K562 (cell line): Measurements from ENCODE around the gene MPP7. TPM values are rescaled to one million over a fixed set of nuclear protein-coding genes. Genes with fewer than 3 reads are reported as not detected.

Experiments used
- ATAC-seq: fragments of 200-7000 bp; cut with Tn5 transposase; 3 replicates; pipeline ENCODE4 v1.9.1; 2020; ENCODE audit warnings: moderate library complexity
- BruUV-seq: library from RNA; stranded (reverse); fragments of 400-500 nt; replicated peaks from 2 replicates; lab custom pipeline; 2021; lab: Mats Ljungman, UMichigan
- CTCF ChIA-PET: fragments of 300-600 bp; formaldehyde crosslinking; extraction: SDS; loops from one replicate; lab custom pipeline; 2021; ENCODE audit warnings: low intra/inter-chr PET ratio; lab: Yijun Ruan, JAX
- POLR2A ChIA-PET: fragments of 300-600, 350-650 bp; sonication (Branson Sonifier 250); formaldehyde crosslinking; extraction: SDS; loops from one replicate; lab custom pipeline; 2021; ENCODE audit warnings: antibody characterized with exemption, inconsistent platforms; lab: Yijun Ruan, JAX
- DNase-seq, 4 experiments: peaks; one replicate each; pipeline versions ENCODE4 v3.0.0 to v3.0.0-alpha.2; 2011 to 2018; ENCODE audit warnings: low spot score in 3 of 4, mixed read lengths in 3 of 4; ENCODE audit errors: extremely low read depth in 1 of 4
- FAIRE-seq: peaks from 2 replicates; lab custom pipeline; 2011; peaks lifted over from hg19 to GRCh38; lab: Jason Lieb, UNC
- H2AFZ ChIP-seq: 2 replicates; pipeline ENCODE4 v1.6.0; 2011; ENCODE audit warnings: low read depth, low read length, control low read depth, inconsistent platforms
- H3K27ac ChIP-seq: fragments of 200-600 bp; 3 replicates; pipeline ENCODE4 v1.8.0; 2011; ENCODE audit warnings: low read depth, mild to moderate bottlenecking, control low read depth, inconsistent platforms, low read length, moderate library complexity, mixed read lengths; ENCODE audit errors: extremely low read depth
- H3K27me3 ChIP-seq, 2 experiments: fragments of 300-600 bp in 1 of 2; 2 replicates in 1 of 2; 3 replicates in 1 of 2; pipeline versions ENCODE4 v1.6.0 to v1.8.0; 2011; ENCODE audit warnings: inconsistent platforms in 2 of 2, low read length in 2 of 2, mild to moderate bottlenecking in 1 of 2, mixed read lengths in 1 of 2, moderate library complexity in 1 of 2; ENCODE audit not compliant: control insufficient read depth in 2 of 2, insufficient read depth in 2 of 2
- H3K36me3 ChIP-seq: fragments of 300-600 bp; 3 replicates; pipeline ENCODE4 v1.8.0; 2011; ENCODE audit warnings: mild to moderate bottlenecking, low read length, inconsistent platforms; ENCODE audit not compliant: control insufficient read depth, insufficient read depth
- H3K4me1 ChIP-seq, 2 experiments: fragments of 200-600 bp in 1 of 2; replicated peaks in 1 of 2; 2 replicates in 1 of 2; 3 replicates in 1 of 2; pipeline versions ENCODE4 v1.5.1 to v1.8.0; 2011; ENCODE audit warnings: inconsistent platforms in 2 of 2, low read length in 2 of 2, mild to moderate bottlenecking in 1 of 2, mixed read lengths in 1 of 2, moderate library complexity in 1 of 2; ENCODE audit not compliant: control insufficient read depth in 2 of 2, insufficient read depth in 2 of 2
- H3K4me2 ChIP-seq: 2 replicates; pipeline ENCODE4 v1.6.1; 2011; ENCODE audit warnings: low read length, control low read depth, inconsistent platforms, mixed read lengths; ENCODE audit not compliant: insufficient read depth
- H3K4me3 ChIP-seq: fragments of 200-600 bp; sonication (generic), shearing (Covaris generic); 2 replicates; pipeline ENCODE4 v1.5.1; 2016; ENCODE audit warnings: control low read depth, inconsistent platforms
- H3K79me2 ChIP-seq: fragments of 200-600 bp; 3 replicates; pipeline ENCODE4 v1.8.0; 2011; ENCODE audit warnings: low read length, inconsistent platforms; ENCODE audit not compliant: control insufficient read depth, insufficient read depth
- H3K9ac ChIP-seq, 2 experiments: 2 replicates each; pipeline versions ENCODE4 v1.6.0 to v1.6.1; 2011; ENCODE audit warnings: low read depth in 2 of 2, low read length in 2 of 2, control low read depth in 1 of 2, inconsistent platforms in 1 of 2, mild to moderate bottlenecking in 1 of 2, mixed read lengths in 1 of 2; ENCODE audit not compliant: insufficient read depth in 1 of 2
- H3K9me1 ChIP-seq: one replicate; pipeline ENCODE4 v1.6.0; 2011; ENCODE audit warnings: inconsistent platforms, mild to moderate bottlenecking, low read length, moderate library complexity; ENCODE audit not compliant: control insufficient read depth, insufficient read depth
- H3K9me3 ChIP-seq: replicated peaks from 2 replicates; pipeline ENCODE4 v1.5.1; 2011; ENCODE audit warnings: low read depth, low read length, inconsistent platforms; ENCODE audit not compliant: control insufficient read depth, insufficient read depth
- H4K20me1 ChIP-seq: replicated peaks from 2 replicates; pipeline ENCODE4 v1.6.1; 2011; ENCODE audit warnings: low read length, inconsistent platforms, mixed read lengths; ENCODE audit not compliant: control insufficient read depth, insufficient read depth
- GTF2A2 ChIP-seq: IDR thresholded peaks from 2 replicates; pipeline ENCODE4 v1.6.1; 2016; ENCODE audit warnings: mild to moderate bottlenecking, missing genetic modification characterization, missing compliant biosample characterization
- JUN ChIP-seq, 2 experiments: sonication (generic) in 1 of 2; formaldehyde crosslinking in 1 of 2; IDR thresholded peaks; 2 replicates each; pipeline versions ENCODE4 v1.6.1 to v1.8.0; 2012 to 2022; ENCODE audit warnings: borderline replicate concordance in 2 of 2, mild to moderate bottlenecking in 2 of 2, improper control_type of control experiment in 1 of 2, low read depth in 1 of 2, low read length in 1 of 2, missing genetic modification reagents in 1 of 2
- JUNB ChIP-seq: fragments of 450-650 bp; formaldehyde crosslinking; conservative IDR thresholded peaks from 2 replicates; pipeline ENCODE4 v1.4.0; 2020; ENCODE audit warnings: mild to moderate bottlenecking
- KDM5B ChIP-seq: fragments of 200-600 bp; sonication (generic); IDR thresholded peaks from 2 replicates; pipeline ENCODE4 v1.6.1; 2012; ENCODE audit warnings: low read depth, mild to moderate bottlenecking, moderate library complexity, low read length, control low read depth, inconsistent platforms; ENCODE audit not compliant: insufficient replicate concordance
- KLF13 ChIP-seq: fragments of 450-650 bp; IDR thresholded peaks from 2 replicates; pipeline ENCODE4 v1.6.1; 2016; ENCODE audit warnings: missing genetic modification characterization, low read depth, mild to moderate bottlenecking, missing compliant biosample characterization, moderate library complexity, borderline replicate concordance
- NFYB ChIP-seq: IDR thresholded peaks from 2 replicates; pipeline ENCODE4 v1.6.1; 2011; ENCODE audit warnings: mild to moderate bottlenecking, moderate library complexity; ENCODE audit not compliant: insufficient read length; ENCODE audit errors: extremely low read depth
- RAD21 ChIP-seq, 2 experiments: fragments of 250-450 bp in 1 of 2; fragments of 450-650 bp in 1 of 2; sonication (Bioruptor Pico) in 1 of 2; formaldehyde crosslinking in 1 of 2; IDR thresholded peaks in 1 of 2; conservative IDR thresholded peaks in 1 of 2; 2 replicates each; pipeline versions ENCODE4 v1.4.0 to v1.8.0; 2020 to 2022; ENCODE audit warnings: mild to moderate bottlenecking in 2 of 2, moderate library complexity in 1 of 2
- RNF2 ChIP-seq: sonication (generic); IDR thresholded peaks from 2 replicates; pipeline ENCODE4 v1.6.1; 2016
- ZNF436 ChIP-seq: fragments of 250-450, 450-650 bp; sonication (Bioruptor Pico); formaldehyde crosslinking; IDR thresholded peaks from 2 replicates; pipeline ENCODE4 v1.7.0; 2020; ENCODE audit warnings: mild to moderate bottlenecking
- WGBS: fragments of 100-300 bp; shearing (Covaris generic); methylation state at CpG from one replicate; pipeline ENCODE4 v1.1.6; 2016; ENCODE audit warnings: low coverage, mixed read lengths; ENCODE audit not compliant: insufficient coverage; ENCODE audit errors: missing lambda C conversion rate; 5-methylcytosine and 5-hydroxymethylcytosine counted together
- in situ Hi-C: fragments of 300-500 bp; cut with MboI; formaldehyde crosslinking; loops from 4 replicates; pipeline ENCODE4 v1.15.0; 2018; ENCODE audit warnings: inconsistent platforms, mixed read lengths
- intact Hi-C: fragments of 100-400 bp; cut with micrococcal nuclease; formaldehyde crosslinking; loops from 2 replicates; pipeline ENCODE4 v1.14.2; 2022
- polyA plus RNA-seq, 8 experiments: library from polyadenylated mRNA; depleted of rRNA in 4 of 8; stranded (reverse) in 5 of 8; unstranded in 3 of 8; fragments of >200 nt; fragmentation: Nextera tagmentation in 2 of 8; fragmentation: Illumina TruSeq in 1 of 8; extraction: Ambion mirVana in 2 of 8; extraction: Trizol in 1 of 8; gene quantifications; 2 replicates each; pipeline versions ENCODE4 v1.2.1 to v1.2.3, GENCODE V29; 2011 to 2014; ENCODE audit warnings: inconsistent platforms in 1 of 8, missing spikeins in 1 of 8
- total RNA-seq, 7 experiments: library from RNA; depleted of rRNA in 6 of 7; stranded (reverse); fragments of >200 nt in 6 of 7; fragmentation: Illumina TruSeq in 2 of 7; extraction: Trizol in 2 of 7; gene quantifications; 2 replicates each; pipeline versions ENCODE4 v1.2.1 to v1.2.3, GENCODE V29; 2011 to 2021; ENCODE audit warnings: low replicate concordance in 1 of 7
- TF ChIP-seq, protein P1 (sequence below): fragments of 450-650 bp; IDR thresholded peaks from 2 replicates; pipeline ENCODE4 v1.6.1; 2018; ENCODE audit not compliant: partially characterized antibody
- TF ChIP-seq, protein P2 (sequence below): fragments of 250-450 bp; sonication (Bioruptor Pico); IDR thresholded peaks from 2 replicates; pipeline ENCODE4 v1.9.0; 2021; ENCODE audit warnings: mild to moderate bottlenecking, inconsistent platforms
- TF ChIP-seq, protein P3 (sequence below): fragments of 250-450 bp; sonication (Bioruptor Pico); IDR thresholded peaks from 2 replicates; pipeline ENCODE4 v1.4.0; 2020; ENCODE audit warnings: mild to moderate bottlenecking

The MPP7 gene
- total and polyA plus RNA-seq, 9 of the 15 experiments (the other 6 are each of a cell fraction or from before 2014, with no cell fraction given): 0.03 to 0.50 (median 0.23) TPM

- TF ChIP-seq ZNF436 (CRISPR knock-in tag) (no peak), RAD21 (CRISPR knock-in tag; conservative IDR thresholded peaks at IDR 0.05 in 1 of 2, IDR thresholded peaks at IDR 0.05 in 1 of 2) (no peak)
- TF ChIP-seq, all 486 proteins: peak for 0
These were observed 23.0 kb downstream of the MPP7 start (continued) for GRCh38 chr10:28279878-28280277.

DNA sequence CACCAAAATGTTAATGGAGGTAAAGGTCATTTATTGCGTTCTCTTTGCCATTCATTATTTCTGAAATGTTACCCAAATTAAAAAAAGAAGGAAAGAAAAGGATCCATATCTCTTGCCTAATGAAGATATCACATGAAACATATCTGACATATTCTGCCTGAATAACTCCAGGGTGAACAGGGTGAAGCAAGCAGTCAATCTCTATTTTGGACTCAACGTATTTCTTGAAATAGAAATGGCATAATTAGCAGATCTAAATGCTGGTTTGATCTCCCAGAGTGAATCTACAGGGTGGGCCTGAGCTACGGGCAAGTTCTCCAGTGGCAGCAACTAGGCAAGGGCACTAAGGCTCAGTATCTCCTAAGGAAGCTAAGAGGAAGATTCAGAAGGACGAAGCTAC, 24.0 kb downstream of the MPP7 start:
- no peak for FAIRE-seq
- POLR2A ChIA-PET: interaction anchor here (0.5 kb wide), 1 partner anchor 613 kb away, joined by 3 read pairs; no protein-coding TSS in a partner anchor

More for the DNA sequence above, 24.0 kb downstream of the MPP7 start:
- no peak overlapping the region for H3K4me3 ChIP-seq
- H3K27me3 ChIP-seq: peaks cover 5 to 7% of the 10 kb centered on the region in 2 experiments; a peak in 2 of 5 replicates
- no peak overlapping the region for H3K4me2 ChIP-seq
- H3K36me3 ChIP-seq: no peaks in the 10 kb centered on the region
- TF ChIP-seq JUN (IDR thresholded peaks at IDR 0.05; ENCODE audit: borderline replicate concordance, low read depth, low read length): no peak
- no peak for TF ChIP-seq JUN (CRISPR knock-in tag; IDR thresholded peaks at IDR 0.05; ENCODE audit: borderline replicate concordance)
- TF ChIP-seq KLF13 (tag): no peak
- TF ChIP-seq, protein P1, sequence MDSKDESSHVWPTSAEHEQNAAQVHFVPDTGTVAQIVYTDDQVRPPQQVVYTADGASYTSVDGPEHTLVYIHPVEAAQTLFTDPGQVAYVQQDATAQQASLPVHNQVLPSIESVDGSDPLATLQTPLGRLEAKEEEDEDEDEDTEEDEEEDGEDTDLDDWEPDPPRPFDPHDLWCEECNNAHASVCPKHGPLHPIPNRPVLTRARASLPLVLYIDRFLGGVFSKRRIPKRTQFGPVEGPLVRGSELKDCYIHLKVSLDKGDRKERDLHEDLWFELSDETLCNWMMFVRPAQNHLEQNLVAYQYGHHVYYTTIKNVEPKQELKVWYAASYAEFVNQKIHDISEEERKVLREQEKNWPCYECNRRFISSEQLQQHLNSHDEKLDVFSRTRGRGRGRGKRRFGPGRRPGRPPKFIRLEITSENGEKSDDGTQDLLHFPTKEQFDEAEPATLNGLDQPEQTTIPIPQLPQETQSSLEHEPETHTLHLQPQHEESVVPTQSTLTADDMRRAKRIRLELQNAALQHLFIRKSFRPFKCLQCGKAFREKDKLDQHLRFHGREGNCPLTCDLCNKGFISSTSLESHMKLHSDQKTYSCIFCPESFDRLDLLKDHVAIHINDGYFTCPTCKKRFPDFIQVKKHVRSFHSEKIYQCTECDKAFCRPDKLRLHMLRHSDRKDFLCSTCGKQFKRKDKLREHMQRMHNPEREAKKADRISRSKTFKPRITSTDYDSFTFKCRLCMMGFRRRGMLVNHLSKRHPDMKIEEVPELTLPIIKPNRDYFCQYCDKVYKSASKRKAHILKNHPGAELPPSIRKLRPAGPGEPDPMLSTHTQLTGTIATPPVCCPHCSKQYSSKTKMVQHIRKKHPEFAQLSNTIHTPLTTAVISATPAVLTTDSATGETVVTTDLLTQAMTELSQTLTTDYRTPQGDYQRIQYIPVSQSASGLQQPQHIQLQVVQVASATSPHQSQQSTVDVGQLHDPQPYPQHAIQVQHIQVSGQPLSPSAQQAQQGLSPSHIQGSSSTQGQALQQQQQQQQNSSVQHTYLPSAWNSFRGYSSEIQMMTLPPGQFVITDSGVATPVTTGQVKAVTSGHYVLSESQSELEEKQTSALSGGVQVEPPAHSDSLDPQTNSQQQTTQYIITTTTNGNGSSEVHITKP: no peak
- TF ChIP-seq, protein P2, sequence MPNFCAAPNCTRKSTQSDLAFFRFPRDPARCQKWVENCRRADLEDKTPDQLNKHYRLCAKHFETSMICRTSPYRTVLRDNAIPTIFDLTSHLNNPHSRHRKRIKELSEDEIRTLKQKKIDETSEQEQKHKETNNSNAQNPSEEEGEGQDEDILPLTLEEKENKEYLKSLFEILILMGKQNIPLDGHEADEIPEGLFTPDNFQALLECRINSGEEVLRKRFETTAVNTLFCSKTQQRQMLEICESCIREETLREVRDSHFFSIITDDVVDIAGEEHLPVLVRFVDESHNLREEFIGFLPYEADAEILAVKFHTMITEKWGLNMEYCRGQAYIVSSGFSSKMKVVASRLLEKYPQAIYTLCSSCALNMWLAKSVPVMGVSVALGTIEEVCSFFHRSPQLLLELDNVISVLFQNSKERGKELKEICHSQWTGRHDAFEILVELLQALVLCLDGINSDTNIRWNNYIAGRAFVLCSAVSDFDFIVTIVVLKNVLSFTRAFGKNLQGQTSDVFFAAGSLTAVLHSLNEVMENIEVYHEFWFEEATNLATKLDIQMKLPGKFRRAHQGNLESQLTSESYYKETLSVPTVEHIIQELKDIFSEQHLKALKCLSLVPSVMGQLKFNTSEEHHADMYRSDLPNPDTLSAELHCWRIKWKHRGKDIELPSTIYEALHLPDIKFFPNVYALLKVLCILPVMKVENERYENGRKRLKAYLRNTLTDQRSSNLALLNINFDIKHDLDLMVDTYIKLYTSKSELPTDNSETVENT: no peak
- no peak for TF ChIP-seq RNF2
- TF ChIP-seq GTF2A2 (tag): no peak
- TF ChIP-seq NFYB: no peak
- TF ChIP-seq, protein P3, sequence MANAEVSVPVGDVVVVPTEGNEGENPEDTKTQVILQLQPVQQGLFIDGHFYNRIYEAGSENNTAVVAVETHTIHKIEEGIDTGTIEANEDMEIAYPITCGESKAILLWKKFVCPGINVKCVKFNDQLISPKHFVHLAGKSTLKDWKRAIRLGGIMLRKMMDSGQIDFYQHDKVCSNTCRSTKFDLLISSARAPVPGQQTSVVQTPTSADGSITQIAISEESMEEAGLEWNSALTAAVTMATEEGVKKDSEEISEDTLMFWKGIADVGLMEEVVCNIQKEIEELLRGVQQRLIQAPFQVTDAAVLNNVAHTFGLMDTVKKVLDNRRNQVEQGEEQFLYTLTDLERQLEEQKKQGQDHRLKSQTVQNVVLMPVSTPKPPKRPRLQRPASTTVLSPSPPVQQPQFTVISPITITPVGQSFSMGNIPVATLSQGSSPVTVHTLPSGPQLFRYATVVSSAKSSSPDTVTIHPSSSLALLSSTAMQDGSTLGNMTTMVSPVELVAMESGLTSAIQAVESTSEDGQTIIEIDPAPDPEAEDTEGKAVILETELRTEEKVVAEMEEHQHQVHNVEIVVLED: no peak
- no peak for TF ChIP-seq KDM5B
- no peak for TF ChIP-seq JUNB (CRISPR knock-in tag)
- WGBS: 2% methylated on average over 4 of the region's 4 CpGs
- BruUV-seq: no TSS peak
- no peaks in the 10 kb centered on the region for H4K20me1 ChIP-seq
- ATAC-seq (no peak), DNase-seq (no peak)
- intact Hi-C loops: no loop called here
- no peak overlapping the region for H3K9ac ChIP-seq
- no peaks in the 10 kb centered on the region for H3K9me1 ChIP-seq
- no peak overlapping the region for H2AFZ ChIP-seq
- H3K27ac ChIP-seq: no peak overlapping the region
- H3K79me2 ChIP-seq: no peaks in the 10 kb centered on the region
- in situ Hi-C loops: no loop called here
- no peaks in the 10 kb centered on the region for H3K9me3 ChIP-seq
- no peaks in the 10 kb centered on the region for H3K4me1 ChIP-seq
- CTCF ChIA-PET: no interaction called here
